ENCODE measurements around the gene SORBS2.

DNA sequence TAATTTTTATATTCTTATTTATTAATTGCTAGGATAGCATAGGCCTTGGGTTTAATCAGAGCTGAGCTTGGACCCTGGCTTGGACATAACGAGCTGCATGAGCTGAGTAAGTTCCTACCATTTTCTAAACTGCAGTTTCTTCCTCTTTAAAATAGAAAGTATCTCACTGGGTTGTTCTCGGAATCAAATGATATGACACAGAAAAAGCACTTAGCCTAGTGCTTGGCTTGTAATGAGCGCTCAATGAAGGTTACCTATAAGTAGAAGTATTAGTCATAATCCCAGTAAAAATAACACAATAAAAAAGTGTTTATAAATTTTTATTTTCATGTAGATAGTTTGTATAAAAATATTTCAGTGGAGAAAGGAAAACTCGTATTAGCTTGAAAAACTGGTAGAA lies 163.4 kb downstream of the SORBS2 start:
- TF ChIP-seq, protein P1, sequence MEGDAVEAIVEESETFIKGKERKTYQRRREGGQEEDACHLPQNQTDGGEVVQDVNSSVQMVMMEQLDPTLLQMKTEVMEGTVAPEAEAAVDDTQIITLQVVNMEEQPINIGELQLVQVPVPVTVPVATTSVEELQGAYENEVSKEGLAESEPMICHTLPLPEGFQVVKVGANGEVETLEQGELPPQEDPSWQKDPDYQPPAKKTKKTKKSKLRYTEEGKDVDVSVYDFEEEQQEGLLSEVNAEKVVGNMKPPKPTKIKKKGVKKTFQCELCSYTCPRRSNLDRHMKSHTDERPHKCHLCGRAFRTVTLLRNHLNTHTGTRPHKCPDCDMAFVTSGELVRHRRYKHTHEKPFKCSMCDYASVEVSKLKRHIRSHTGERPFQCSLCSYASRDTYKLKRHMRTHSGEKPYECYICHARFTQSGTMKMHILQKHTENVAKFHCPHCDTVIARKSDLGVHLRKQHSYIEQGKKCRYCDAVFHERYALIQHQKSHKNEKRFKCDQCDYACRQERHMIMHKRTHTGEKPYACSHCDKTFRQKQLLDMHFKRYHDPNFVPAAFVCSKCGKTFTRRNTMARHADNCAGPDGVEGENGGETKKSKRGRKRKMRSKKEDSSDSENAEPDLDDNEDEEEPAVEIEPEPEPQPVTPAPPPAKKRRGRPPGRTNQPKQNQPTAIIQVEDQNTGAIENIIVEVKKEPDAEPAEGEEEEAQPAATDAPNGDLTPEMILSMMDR (IDR thresholded peaks at IDR 0.05; ENCODE audit: extremely low read depth in 1 of 2, insufficient read depth in 1 of 2, low read depth in 1 of 2, low read length in 2 of 2): no peak
- no peak for TF ChIP-seq EZH2 (IDR thresholded peaks at IDR 0.05; ENCODE audit: borderline replicate concordance, low read depth, low read length, severe bottlenecking)
- TF ChIP-seq, protein P2, sequence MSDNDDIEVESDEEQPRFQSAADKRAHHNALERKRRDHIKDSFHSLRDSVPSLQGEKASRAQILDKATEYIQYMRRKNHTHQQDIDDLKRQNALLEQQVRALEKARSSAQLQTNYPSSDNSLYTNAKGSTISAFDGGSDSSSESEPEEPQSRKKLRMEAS (IDR thresholded peaks at IDR 0.05; ENCODE audit: insufficient read depth, insufficient read length): no peak

Measured in endothelial cell of umbilical vein (primary cell).